ENCODE data around the gene PLIN3.
"Not testable (repeated sequence)": the region's sequence is repeated elsewhere in the genome, so short reads cannot be mapped to it uniquely, and the experiment has no call there.

Gene PLIN3

GRCh38 chr19:4807188-4807587 lies 60.3 kb downstream of the PLIN3 start:
- DNase-seq: peak; percentile 88 to 93 (median 92)

- no peak for DNase-seq
Measured at GRCh38 chr19:4806384-4806783, 61.1 kb downstream of the PLIN3 start.

- not testable (repeated sequence) for DNase-seq
Measured at GRCh38 chr19:4805140-4805539, 62.3 kb downstream of the PLIN3 start.

GRCh38 chr19:4803736-4804695 lies 63.5 kb downstream of the PLIN3 start:
- DNase-seq: peak; percentile 67 to 80 (median 72)

- DNase-seq: no peak
Measured at GRCh38 chr19:4802711-4803110, 64.8 kb downstream of the PLIN3 start.

GRCh38 chr19:4801085-4801619 lies 66.3 kb downstream of the PLIN3 start:
- no peak for DNase-seq

GRCh38 chr19:4800591-4801081 lies 66.8 kb downstream of the PLIN3 start:
- no peak for DNase-seq

- DNase-seq: peak in 2 of 4 experiments; percentile 35 to 41
Measured at GRCh38 chr19:4795400-4795799, 72.1 kb downstream of the PLIN3 start.

- no peak for DNase-seq
Measured at GRCh38 chr19:4794971-4795370, 72.5 kb downstream of the PLIN3 start.

GRCh38 chr19:4793278-4793677 lies 74.2 kb downstream of the PLIN3 start:
- DNase-seq: not testable (repeated sequence)

- DNase-seq: not testable (repeated sequence)
Measured at GRCh38 chr19:4792866-4793195, 74.6 kb downstream of the PLIN3 start.

GRCh38 chr19:4792019-4792865 lies 75.2 kb downstream of the PLIN3 start:
- DNase-seq: not testable (repeated sequence)

- peak; percentile 99 to 100 (median 100) for DNase-seq
Measured at GRCh38 chr19:4791183-4792018, 76.1 kb downstream of the PLIN3 start, which contains the start of gene FEM1A. Gene FEM1A (plus strand): TSS chr19:4791734. CDS start chr19:4791855, 121 bp downstream.

All from suppressor macrophage (primary cell).